Stimulated activated CD4-positive, alpha-beta T cell treated with anti-CD3 and anti-CD28 coated beads, Interleukin-15, amount 100 ng/mL, for 1 hour (primary cell): ENCODE data around the gene BDP1.
"Not testable (repeated sequence)": the region's sequence is repeated elsewhere in the genome, so short reads cannot be mapped to it uniquely, and the experiment has no call there.

ENCODE experiments used
- DNase-seq, 2 donors: peaks; one replicate each; pipeline ENCODE4 v3.0.0-alpha.2; 2020; ENCODE audit warnings: low read depth in 1 of 2, low spot score in 1 of 2

BDP1 gene

GRCh38 chr5:71457106-71457505, 1.7 kb downstream of the BDP1 start:
- no peak for DNase-seq

- no peak for DNase-seq
These were observed 5.2 kb downstream of the BDP1 start for GRCh38 chr5:71460693-71461092.

GRCh38 chr5:71461360-71461759, 5.9 kb downstream of the BDP1 start:
- DNase-seq, result no peak

GRCh38 chr5:71471193-71471592, 15.7 kb downstream of the BDP1 start:
- no peak for DNase-seq

GRCh38 chr5:71475788-71476384, 20.4 kb downstream of the BDP1 start:
- DNase-seq, result no peak

- no peak for DNase-seq
These were observed 26.0 kb downstream of the BDP1 start for GRCh38 chr5:71481441-71481840.

- no peak for DNase-seq
These were observed 26.7 kb downstream of the BDP1 start for GRCh38 chr5:71482132-71482531.

- no peak for DNase-seq
These were observed 27.9 kb downstream of the BDP1 start for GRCh38 chr5:71483355-71483754.

- DNase-seq, result no peak
These were observed 37.6 kb downstream of the BDP1 start for GRCh38 chr5:71492817-71493615.

- not testable (repeated sequence) for DNase-seq
These were observed 38.8 kb downstream of the BDP1 start for GRCh38 chr5:71494202-71494601.

- DNase-seq, result not testable (repeated sequence)
These were observed 43.3 kb downstream of the BDP1 start for GRCh38 chr5:71498756-71499155.

GRCh38 chr5:71503536-71503935, 48.1 kb downstream of the BDP1 start:
- no peak for DNase-seq

GRCh38 chr5:71522151-71522550, 66.7 kb downstream of the BDP1 start:
- DNase-seq, result no peak

GRCh38 chr5:71525611-71526010, 70.2 kb downstream of the BDP1 start:
- not testable (repeated sequence) for DNase-seq

GRCh38 chr5:71528206-71528605, 72.8 kb downstream of the BDP1 start:
- no peak for DNase-seq

GRCh38 chr5:71529682-71530081, 74.2 kb downstream of the BDP1 start:
- no peak for DNase-seq

GRCh38 chr5:71533142-71533541, 77.7 kb downstream of the BDP1 start:
- DNase-seq, result no peak

- DNase-seq, result no peak
These were observed 78.2 kb downstream of the BDP1 start for GRCh38 chr5:71533615-71534014.

GRCh38 chr5:71537687-71538086, 82.2 kb downstream of the BDP1 start:
- DNase-seq, result no peak

- DNase-seq, result not testable (repeated sequence)
These were observed 95.4 kb downstream of the BDP1 start for GRCh38 chr5:71550885-71551284.

GRCh38 chr5:71551582-71551981, 96.1 kb downstream of the BDP1 start:
- DNase-seq, result not testable (repeated sequence)

- not testable (repeated sequence) for DNase-seq
These were observed 96.7 kb downstream of the BDP1 start for GRCh38 chr5:71552026-71552749.
